Measurements from ENCODE around the gene TBC1D3.
"Not testable (repeated sequence)": the region's sequence is repeated elsewhere in the genome, so short reads cannot be mapped to it uniquely, and the experiment has no call there.

Gene TBC1D3

DNA sequence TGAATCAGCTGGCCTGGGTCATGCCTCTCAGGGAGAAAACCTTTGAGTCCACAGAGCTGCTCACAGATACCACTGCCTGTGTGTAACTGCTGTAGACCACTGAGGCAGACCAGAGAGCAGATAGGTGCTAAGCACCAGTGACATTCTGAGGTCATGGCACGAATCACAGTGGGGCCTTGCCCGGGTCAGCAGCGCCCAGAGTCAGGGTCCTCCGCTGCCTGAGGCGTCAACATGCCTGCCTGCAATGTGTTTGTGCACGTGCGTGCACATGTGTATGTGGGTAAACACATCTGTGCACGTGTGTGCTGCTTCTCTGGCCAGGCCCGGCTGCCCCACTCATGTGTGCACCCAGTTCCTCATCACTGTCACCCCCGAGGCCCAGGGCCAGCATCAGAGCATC lies at the start of gene TBC1D3:
Gene TBC1D3 (minus strand): TSS at position 101 of the 400 bp plus-strand sequence. CDS start 1,526 bp downstream, outside the sequence.
- not testable (repeated sequence) for DNase-seq

DNA sequence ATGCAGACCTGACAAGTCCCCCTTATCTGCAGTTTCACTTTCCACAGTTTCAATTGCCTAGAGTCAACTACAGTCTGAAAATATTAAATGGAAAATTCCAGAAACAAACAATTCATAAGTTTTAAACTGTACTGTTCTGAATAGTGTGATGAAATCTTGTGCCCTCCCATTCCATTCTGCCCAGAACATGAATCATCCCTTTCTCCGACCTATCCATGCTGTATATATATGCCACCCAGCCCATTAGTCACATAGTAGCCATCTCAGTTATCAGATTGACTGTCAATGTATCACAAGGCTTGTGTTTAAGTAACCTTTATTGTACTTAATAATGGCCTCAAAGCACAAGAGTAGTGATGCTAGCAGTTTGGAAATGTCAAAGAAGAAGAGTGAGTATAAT lies 40.4 kb upstream of the TBC1D3 start:
- DNase-seq, result not testable (repeated sequence)

DNA sequence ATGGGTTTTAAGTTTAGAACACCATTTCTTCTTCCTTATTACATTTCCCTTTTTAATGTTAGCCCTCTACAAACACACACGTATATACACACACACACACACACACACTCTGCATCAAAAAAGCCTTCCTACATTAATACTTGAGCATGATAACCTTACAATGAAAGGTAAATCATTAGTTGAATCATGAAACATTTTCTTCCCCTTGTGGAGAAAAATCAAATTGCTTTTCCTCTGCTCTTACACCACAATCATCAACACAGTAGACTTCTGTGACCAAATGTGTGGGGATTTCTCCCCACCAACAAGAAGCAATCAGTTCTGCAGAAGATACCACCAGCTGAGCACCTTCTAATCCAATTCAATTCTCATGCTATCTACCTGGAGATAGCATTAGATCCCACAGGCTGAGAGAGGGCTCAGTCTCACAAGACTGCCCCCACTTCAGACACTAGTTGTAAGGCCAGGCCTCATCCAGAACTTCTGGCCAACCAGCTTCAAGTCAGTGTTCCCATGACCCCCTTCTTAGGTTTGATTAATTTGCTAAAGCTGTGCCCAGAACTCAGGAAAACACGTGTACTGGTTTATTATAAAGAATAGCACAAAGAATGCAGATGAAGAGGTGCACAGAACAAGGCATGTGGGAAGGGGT lies 33.6 kb upstream of the TBC1D3 start:
- DNase-seq, result not testable (repeated sequence)

DNA sequence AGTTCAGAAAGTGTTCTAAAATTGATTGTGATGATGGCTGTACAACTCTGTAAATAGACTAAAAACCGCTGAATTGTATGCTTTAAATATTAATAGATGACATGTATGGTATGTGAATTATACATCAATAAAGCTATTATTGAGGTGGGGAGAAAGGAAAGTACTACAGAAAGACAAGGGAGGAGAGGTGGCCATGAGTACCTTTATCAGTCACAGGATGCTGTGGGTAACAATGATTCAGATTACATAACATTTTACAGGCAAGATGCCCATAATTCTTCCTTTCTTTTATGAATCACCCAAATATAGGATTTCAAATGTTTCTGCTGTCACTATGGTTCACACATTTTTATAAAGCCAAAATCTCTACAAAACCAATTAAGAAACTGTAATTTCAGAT lies 28.5 kb upstream of the TBC1D3 start:
- not testable (repeated sequence) for DNase-seq

DNA sequence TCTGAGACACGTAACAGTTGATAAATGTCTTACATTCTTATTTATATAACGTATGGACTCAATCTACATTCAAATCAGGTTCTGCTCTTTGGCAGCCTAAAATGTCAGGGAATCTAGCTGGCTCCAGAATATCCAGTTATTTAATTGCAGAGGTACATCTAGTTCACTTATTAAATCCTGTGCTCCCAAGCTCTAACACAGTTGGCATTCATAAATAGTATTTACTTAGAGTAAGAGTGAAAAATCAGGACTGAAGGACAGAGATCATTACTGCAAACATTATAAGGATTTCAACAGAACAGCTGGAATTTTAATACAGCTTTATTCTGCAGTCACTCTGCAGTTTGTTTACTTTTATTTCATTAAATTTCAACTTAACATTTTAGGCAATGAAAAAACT lies 7.9 kb upstream of the TBC1D3 start:
- DNase-seq, result not testable (repeated sequence)

DNA sequence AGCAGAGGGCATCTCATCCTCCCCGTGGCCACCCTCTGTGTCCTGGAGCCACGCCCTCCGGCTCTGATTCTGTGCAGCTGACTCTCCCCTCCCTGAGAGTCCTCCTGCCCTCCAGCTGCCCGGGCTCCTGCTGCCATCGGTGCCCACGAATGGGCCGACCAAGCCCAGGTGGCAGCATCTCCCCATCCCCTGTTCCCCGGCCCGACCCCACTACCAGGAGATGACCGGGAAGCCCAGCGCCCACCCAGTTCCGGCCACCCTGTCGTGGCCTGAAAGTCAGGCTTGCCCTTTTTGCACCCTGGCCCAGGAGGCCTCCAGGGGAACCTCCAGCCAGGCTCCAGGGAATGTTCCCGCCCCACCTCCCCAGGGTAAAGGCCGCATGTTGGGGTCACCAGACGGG lies 57.5 kb downstream of the TBC1D3 start:
- DNase-seq, result not testable (repeated sequence)
